HEK293T (cell line): ENCODE results near the gene RELB.

Experiments used
- CTCF ChIA-PET: fragments of 350-600 bp; formaldehyde crosslinking; extraction: SDS; loops from one replicate; lab custom pipeline; 2021; ENCODE audit warnings: antibody characterized with exemption, inconsistent platforms; lab: Yijun Ruan, JAX
- POLR2A ChIA-PET: fragments of 350-600 bp; formaldehyde crosslinking; extraction: SDS; loops from one replicate; lab custom pipeline; 2020; ENCODE audit warnings: antibody characterized with exemption, inconsistent platforms; lab: Yijun Ruan, JAX
- DNase-seq: peaks from one replicate; pipeline ENCODE4 v3.0.0; 2012; ENCODE audit warnings: mixed read lengths; ENCODE audit errors: extremely low spot score
- ARNT ChIP-seq: fragments of 450-650 bp; IDR thresholded peaks from 2 replicates; pipeline ENCODE4 v1.6.1; 2017; ENCODE audit warnings: mild to moderate bottlenecking
- BHLHE40 ChIP-seq: fragments of 450-650 bp; IDR thresholded peaks from 2 replicates; pipeline ENCODE4 v1.6.1; 2016; ENCODE audit warnings: mild to moderate bottlenecking, moderate library complexity, borderline replicate concordance
- CTBP1 ChIP-seq: fragments of 450-650 bp; IDR thresholded peaks from 2 replicates; pipeline ENCODE4 v1.6.1; 2016; ENCODE audit warnings: borderline replicate concordance
- ELF4 ChIP-seq: fragments of 450-650 bp; IDR thresholded peaks from 2 replicates; pipeline ENCODE4 v1.6.1; 2017; ENCODE audit warnings: antibody characterized with exemption
- FOXA1 ChIP-seq: fragments of 450-650 bp; IDR thresholded peaks from 2 replicates; pipeline ENCODE4 v1.6.1; 2016; ENCODE audit warnings: mild to moderate bottlenecking
- FOXK2 ChIP-seq: fragments of 450-650 bp; IDR thresholded peaks from 2 replicates; pipeline ENCODE4 v1.6.1; 2016; ENCODE audit warnings: mild to moderate bottlenecking
- FOXM1 ChIP-seq: fragments of 450-650 bp; IDR thresholded peaks from 2 replicates; pipeline ENCODE4 v1.6.1; 2017; ENCODE audit warnings: mild to moderate bottlenecking, borderline replicate concordance
- HDGF ChIP-seq: fragments of 450-650 bp; IDR thresholded peaks from 2 replicates; pipeline ENCODE4 v1.6.1; 2017; ENCODE audit warnings: antibody characterized with exemption, borderline replicate concordance
- L3MBTL2 ChIP-seq: fragments of 450-650 bp; conservative IDR thresholded peaks from 2 replicates; pipeline ENCODE4 v1.6.1; 2016; ENCODE audit warnings: mild to moderate bottlenecking
- LEF1 ChIP-seq: fragments of 450-650 bp; IDR thresholded peaks from 2 replicates; pipeline ENCODE4 v1.6.1; 2017; ENCODE audit warnings: mild to moderate bottlenecking, borderline replicate concordance
- NFRKB ChIP-seq: fragments of 450-650 bp; IDR thresholded peaks from 2 replicates; pipeline ENCODE4 v1.6.1; 2016; ENCODE audit warnings: mild to moderate bottlenecking, moderate library complexity
- SP1 ChIP-seq: fragments of 450-650 bp; IDR thresholded peaks from 2 replicates; pipeline ENCODE4 v1.6.1; 2017
- SUZ12 ChIP-seq: fragments of 450-650 bp; IDR thresholded peaks from 2 replicates; pipeline ENCODE4 v1.6.1; 2016; ENCODE audit warnings: mild to moderate bottlenecking
- TARDBP ChIP-seq: fragments of 450-650 bp; IDR thresholded peaks from 2 replicates; pipeline ENCODE4 v1.6.1; 2016
- ZNF384 ChIP-seq: fragments of 450-650 bp; IDR thresholded peaks from 2 replicates; pipeline ENCODE4 v1.6.1; 2016
- TF ChIP-seq, protein P1 (sequence below): fragments of 450-650 bp; IDR thresholded peaks from 2 replicates; pipeline ENCODE4 v1.6.1; 2016

RELB gene

DNA sequence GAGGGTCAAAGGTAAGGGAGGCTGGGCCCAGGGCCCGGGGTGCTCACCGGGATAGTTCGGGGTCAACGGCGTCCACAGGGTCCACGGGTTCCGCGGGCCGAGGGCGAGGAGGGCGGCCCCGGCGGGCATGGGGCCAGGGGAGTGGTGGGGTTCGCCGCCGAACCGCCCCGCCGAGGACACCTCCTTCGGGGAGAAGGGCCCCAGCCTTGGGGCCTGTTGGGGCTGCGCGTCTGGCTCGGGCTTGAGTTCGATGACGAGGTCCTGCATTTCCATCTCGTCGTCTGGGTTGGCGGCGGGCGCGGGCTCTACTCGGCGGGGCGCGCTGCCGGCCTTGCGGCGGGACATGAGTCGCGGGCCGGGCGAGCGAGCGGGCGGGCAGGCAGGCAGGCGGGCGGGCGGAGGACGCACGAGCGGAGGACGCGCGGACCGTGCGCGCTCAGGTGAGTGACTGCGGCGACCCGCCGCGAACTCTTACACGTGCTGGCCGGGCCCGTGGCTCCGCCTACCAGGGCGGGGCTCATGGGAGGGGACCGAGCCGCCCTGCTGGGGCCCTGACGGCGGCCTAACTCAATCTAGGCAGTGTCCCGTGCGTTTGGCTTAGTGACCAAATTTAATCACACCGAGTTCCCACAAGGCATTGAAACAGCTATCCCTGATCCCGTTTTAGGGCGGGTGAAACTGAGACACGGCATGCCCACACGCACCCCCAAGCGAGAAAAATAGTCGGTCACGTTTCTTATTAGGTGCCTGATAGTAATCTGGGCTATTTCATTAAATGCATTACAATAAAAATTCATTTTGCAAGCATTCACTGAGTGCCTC is 75.0 kb downstream of the RELB start, which contains the start of gene ZNF296:
TSS of gene ZNF296 (minus strand) at position 450 of the 822 bp plus-strand sequence. CDS start at position 345, 105 bp downstream.
- TF ChIP-seq FOXK2 (no peak), ARNT (no peak)
- TF ChIP-seq, protein P1, sequence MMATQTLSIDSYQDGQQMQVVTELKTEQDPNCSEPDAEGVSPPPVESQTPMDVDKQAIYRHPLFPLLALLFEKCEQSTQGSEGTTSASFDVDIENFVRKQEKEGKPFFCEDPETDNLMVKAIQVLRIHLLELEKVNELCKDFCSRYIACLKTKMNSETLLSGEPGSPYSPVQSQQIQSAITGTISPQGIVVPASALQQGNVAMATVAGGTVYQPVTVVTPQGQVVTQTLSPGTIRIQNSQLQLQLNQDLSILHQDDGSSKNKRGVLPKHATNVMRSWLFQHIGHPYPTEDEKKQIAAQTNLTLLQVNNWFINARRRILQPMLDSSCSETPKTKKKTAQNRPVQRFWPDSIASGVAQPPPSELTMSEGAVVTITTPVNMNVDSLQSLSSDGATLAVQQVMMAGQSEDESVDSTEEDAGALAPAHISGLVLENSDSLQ: peak; percentile 60
- peak; percentile 83 for DNase-seq
- ChIA-PET POLR2A (interaction anchor here (0.6 to 3.7 kb wide), 3 partner anchors 10 to 37 kb away, joined by 3 to 21 read pairs (median 12); partner anchors contain the start of genes CLASRP and PPP1R37), CTCF (no interaction called here)

DNA sequence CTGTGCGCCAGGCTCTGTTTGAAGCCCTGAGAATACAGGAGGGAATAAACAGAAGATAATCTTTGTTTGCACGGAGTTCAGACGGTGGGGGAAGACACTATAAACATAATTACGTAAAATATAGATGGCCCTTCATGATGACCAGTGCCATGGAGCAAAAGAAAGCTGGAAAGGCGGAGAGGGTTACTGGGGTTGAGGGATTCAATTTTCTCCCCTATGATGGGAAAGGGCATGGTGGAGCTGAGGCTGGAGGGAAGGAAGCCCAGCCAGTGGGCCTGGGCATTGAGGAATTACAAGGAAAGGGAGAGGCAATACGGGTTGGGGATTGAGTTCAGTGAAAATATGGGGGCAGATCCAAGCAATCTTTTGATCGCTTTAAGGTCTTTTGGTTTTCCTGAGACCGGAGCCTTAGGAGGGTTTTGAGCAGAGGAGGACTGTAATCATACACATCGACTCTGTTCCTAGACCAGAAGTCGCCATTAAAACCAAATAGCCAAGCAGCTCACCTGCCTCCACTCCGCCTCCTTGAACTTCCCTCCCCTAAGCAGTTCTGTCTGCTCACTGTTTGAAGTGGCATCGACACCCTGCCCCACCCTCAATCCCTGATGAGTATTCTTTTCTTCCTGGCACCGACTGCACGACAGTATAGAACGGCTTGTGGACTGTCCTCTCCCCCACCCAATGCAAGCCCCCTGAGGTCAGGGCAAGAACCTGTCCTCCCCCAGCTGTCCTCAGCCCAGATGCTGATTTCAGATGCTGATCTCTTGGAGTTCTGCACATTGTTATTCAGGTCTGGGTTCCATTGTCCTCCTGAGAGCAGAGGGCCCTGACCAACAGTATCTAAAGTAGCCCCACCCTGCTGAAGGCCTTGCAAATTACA is 75.8 kb downstream of the RELB start:
- no peak for DNase-seq
- CTCF ChIA-PET: no interaction called here
- POLR2A ChIA-PET: interaction anchor here (0.6 to 3.7 kb wide), 2 partner anchors 11 to 15 kb away, joined by 3 to 21 read pairs; partner anchors contain the start of gene PPP1R37
- TF ChIP-seq CTBP1 (no peak), L3MBTL2 (peak; percentile 17; the same call in 1 of the 2 replicates), BHLHE40 (no peak)

DNA sequence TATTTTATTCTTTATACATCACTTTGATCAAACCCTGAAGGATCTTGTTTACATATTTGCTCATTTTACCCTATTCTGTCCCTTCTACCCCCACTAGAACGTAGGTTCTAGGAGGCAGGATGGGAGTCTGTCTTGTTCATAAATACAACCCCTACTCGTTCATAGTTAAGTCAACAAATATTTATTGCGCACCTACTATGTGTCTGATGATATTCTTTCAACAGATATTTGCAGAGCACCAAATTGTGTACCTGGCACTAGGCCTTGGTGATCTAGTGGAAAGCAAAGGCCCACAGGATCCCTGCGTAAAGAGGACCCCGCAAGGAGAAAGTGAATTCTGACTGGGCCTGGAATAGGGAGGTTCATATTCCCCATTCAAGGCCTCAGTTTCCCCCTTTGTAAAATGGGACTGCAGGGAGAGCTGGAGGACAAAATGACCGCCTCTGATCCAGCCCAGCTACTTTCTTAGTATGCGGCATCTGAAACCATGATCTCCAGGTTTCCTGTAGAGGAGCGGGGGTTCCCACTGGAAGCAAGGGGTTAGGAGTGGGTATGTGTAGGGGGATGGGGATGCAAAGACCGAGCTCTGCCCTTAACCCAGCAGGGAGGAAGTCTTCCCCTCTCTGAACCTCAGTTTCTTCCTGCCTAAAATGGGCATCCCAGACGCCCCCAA is 77.3 kb downstream of the RELB start:
- no peak for DNase-seq
- ChIA-PET POLR2A (interaction anchor here (0.6 to 2.7 kb wide), 6 partner anchors 10 to 76 kb away, joined by 3 to 44 read pairs (median 4); partner anchors contain the start of genes CLASRP and PPP1R37), CTCF (no interaction called here)
- TF ChIP-seq SUZ12 (no peak), L3MBTL2 (0 out of 2 replicates have a peak, but pooled peaks have one; percentile 38)

DNA sequence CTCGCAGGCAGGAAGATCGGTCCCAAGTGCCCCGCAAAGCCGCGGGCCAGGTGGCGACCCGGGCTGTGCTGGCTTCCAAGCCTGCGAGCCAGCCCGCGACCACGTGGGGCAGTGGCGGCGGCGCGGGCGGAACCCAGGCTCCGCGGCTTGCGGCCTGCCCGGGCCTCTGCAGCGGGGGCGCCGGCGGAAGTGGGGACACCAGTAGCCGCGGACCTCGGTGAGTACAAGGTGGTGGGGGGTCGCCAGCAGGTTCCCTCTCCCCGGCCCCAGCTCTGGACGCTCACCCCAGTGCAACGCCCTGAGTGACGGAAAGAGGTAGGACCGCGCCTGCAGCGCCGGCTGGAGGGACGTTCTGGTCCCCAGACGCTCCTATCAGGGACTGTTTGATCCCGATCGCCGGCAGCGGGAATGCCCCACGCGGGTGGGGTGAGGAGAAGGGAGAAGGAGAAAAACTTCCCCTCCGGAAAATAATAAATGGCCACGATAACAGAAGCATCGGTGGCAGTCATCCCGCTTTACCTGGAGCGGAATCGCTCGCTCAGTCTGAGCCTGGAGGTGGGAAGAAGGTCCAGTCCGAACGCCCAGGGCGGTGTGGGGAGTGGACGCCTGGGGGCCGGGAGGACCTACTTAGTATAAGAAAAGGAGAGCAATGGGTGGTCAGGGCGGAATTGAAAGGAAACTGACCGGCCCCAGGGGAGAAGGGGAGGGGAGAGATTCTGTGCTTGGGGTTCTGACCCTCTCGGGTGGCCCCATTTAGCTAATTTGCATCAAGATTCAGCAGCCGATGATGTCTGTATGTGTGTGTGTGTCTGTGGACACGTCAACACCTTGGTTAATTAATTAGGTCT is 78.0 kb downstream of the RELB start, which contains the start of gene GEMIN7:
TSS of gene GEMIN7 (plus strand) at position 198 of the 848 bp plus-strand sequence. CDS start 10,855 bp downstream, outside the sequence.
- POLR2A ChIA-PET: interaction anchor here (0.6 to 2.7 kb wide), 7 partner anchors 11 to 142 kb away, joined by 3 to 44 read pairs (median 3); partner anchors contain the start of genes CLASRP and PPP1R37
- peak; percentile 86 for DNase-seq
- TF ChIP-seq HDGF (no peak), BHLHE40 (no peak), NFRKB (no peak), ZNF384 (no peak), FOXK2 (no peak), SUZ12 (no peak), ELF4 (no peak), LEF1 (peak; percentile 85; the same call in 1 of the 2 replicates), TARDBP (no peak), SP1 (no peak), ARNT (peak; percentile 87), FOXM1 (peak; percentile 81; the same call in 1 of the 2 replicates), L3MBTL2 (peak; percentile 4; the same call in 1 of the 2 replicates), CTBP1 (no peak; the same call in 1 of the 2 replicates), FOXA1 (no peak)
- TF ChIP-seq, protein P1: no peak
- CTCF ChIA-PET: no interaction called here

DNA sequence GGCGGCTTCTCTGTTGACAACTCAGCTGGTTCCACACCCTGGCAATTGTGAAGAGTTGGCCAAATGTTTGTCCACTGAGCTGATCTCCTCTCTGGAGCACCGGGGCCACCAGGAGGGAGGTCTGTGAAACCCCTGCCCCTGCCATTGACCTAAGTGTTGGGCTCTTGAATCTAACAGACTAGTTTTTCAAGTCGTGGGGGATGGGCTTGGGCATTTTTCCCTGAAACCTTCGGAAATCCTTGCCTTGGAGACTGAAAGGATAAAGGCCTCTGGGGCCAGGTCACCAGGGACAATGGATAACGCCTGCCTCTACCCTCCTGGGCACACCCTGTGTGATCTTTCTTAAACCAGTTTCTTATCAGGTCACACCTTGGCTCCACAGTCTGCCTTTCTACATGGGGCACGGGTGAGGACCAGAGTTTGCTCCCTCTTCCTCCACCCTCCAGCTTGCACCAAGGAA is 78.7 kb downstream of the RELB start:
- CTCF ChIA-PET: no interaction called here
- DNase-seq: no peak
- POLR2A ChIA-PET: interaction anchor here (0.6 to 2.7 kb wide), 4 partner anchors 11 to 141 kb away, joined by 3 to 44 read pairs (median 8); partner anchors contain the start of genes CLASRP and PPP1R37
- TF ChIP-seq BHLHE40: no peak
- no peak for TF ChIP-seq CTBP1
- no peak for TF ChIP-seq FOXA1
- TF ChIP-seq NFRKB: no peak
- TF ChIP-seq ZNF384: no peak
- no peak for TF ChIP-seq ELF4
- no peak for TF ChIP-seq TARDBP
- no peak for TF ChIP-seq FOXK2
- no peak for TF ChIP-seq SUZ12
- no peak for TF ChIP-seq HDGF
- TF ChIP-seq, protein P1: no peak
- no peak for TF ChIP-seq L3MBTL2
- TF ChIP-seq FOXM1: no peak
- no peak for TF ChIP-seq SP1
- TF ChIP-seq LEF1: no peak
- TF ChIP-seq ARNT: no peak
